GM18517 (cell line): ENCODE measurements around the gene PFKFB3.
"Not testable (repeated sequence)": the region's sequence is repeated elsewhere in the genome, so short reads cannot be mapped to it uniquely, and the experiment has no call there.

Experiments
- ATAC-seq: cut with Tn5 transposase; IDR thresholded peaks from one replicate; pipeline ENCODE4 v1.9.1; 2021; ENCODE audit warnings: mild to moderate bottlenecking, moderate library complexity; ENCODE audit not compliant: unreplicated experiment

PFKFB3 gene

GRCh38 chr10:6200734-6201515 lies 1.8 kb upstream of the PFKFB3 start:
- no peak for ATAC-seq

- peak; percentile 54 for ATAC-seq
Observed at GRCh38 chr10:6201516-6201975, 1.2 kb upstream of the PFKFB3 start.

- no peak for ATAC-seq
Observed at GRCh38 chr10:6202098-6202683, 541 bp upstream of the PFKFB3 start.

GRCh38 chr10:6203331-6204062 lies 765 bp downstream of the PFKFB3 start:
- ATAC-seq = peak; percentile 32

- no peak for ATAC-seq
Observed at GRCh38 chr10:6204063-6204340, 1.3 kb downstream of the PFKFB3 start.

GRCh38 chr10:6204341-6205191 lies 1.8 kb downstream of the PFKFB3 start:
- no peak for ATAC-seq

- not testable (repeated sequence) for ATAC-seq
Observed at GRCh38 chr10:6206486-6206885, 3.8 kb downstream of the PFKFB3 start.

GRCh38 chr10:6207658-6208057 lies 4.9 kb downstream of the PFKFB3 start:
- ATAC-seq = no peak

GRCh38 chr10:6208799-6209235 lies 6.1 kb downstream of the PFKFB3 start:
- ATAC-seq = no peak

GRCh38 chr10:6211341-6211670 lies 8.6 kb downstream of the PFKFB3 start:
- no peak for ATAC-seq

- ATAC-seq = no peak
Observed at GRCh38 chr10:6211671-6212635, 9.2 kb downstream of the PFKFB3 start.

- no peak for ATAC-seq
Observed at GRCh38 chr10:6212806-6213205, 10.1 kb downstream of the PFKFB3 start.

GRCh38 chr10:6213257-6213905 lies 10.6 kb downstream of the PFKFB3 start:
- no peak for ATAC-seq

- no peak for ATAC-seq
Observed at GRCh38 chr10:6213908-6214307, 11.2 kb downstream of the PFKFB3 start.

- ATAC-seq = no peak
Observed at GRCh38 chr10:6214612-6215011, 11.9 kb downstream of the PFKFB3 start.

GRCh38 chr10:6215241-6215640 lies 12.5 kb downstream of the PFKFB3 start:
- no peak for ATAC-seq

GRCh38 chr10:6215683-6216484 lies 13.2 kb downstream of the PFKFB3 start:
- no peak for ATAC-seq

GRCh38 chr10:6216916-6217315 lies 14.2 kb downstream of the PFKFB3 start:
- no peak for ATAC-seq

- ATAC-seq = no peak
Observed at GRCh38 chr10:6217611-6218010, 14.9 kb downstream of the PFKFB3 start.
